Spleen (tissue), 7 donors: ENCODE results near the gene PADI6.

Source experiments
- CTCF ChIP-seq, 11 experiments: fragments of 200-600 bp in 7 of 11; fragments of 450-650 bp in 4 of 11; sonication (generic) in 4 of 11; IDR thresholded peaks in 8 of 11; conservative IDR thresholded peaks in 3 of 11; 1 replicate in 7 of 11; 2 replicates in 4 of 11; pipeline versions ENCODE4 v1.4.0 to v1.8.0; 2016 to 2021; ENCODE audit warnings: antibody characterized with exemption in 11 of 11, inconsistent platforms in 4 of 11, mild to moderate bottlenecking in 1 of 11
- POLR2A ChIP-seq, 3 donors: fragments of 450-650 bp; IDR thresholded peaks; one replicate each; pipeline ENCODE4 v1.5.1; 2017; ENCODE audit warnings: antibody characterized with exemption in 3 of 3, mild to moderate bottlenecking in 1 of 3
- POLR2AphosphoS5 ChIP-seq, 3 donors: sonication (generic); formaldehyde crosslinking; IDR thresholded peaks; one replicate each; pipeline ENCODE4 v1.5.1; 2017; ENCODE audit warnings: antibody characterized with exemption in 3 of 3
- donor health status: DM: no; HTN: no; CAD: no; lungs with moderate emphysema.
- donor health status: DM: no; HTN: no; CAD: no.
- donor health status: DM: no; HTN: no; CAD: no.

- TF ChIP-seq CTCF (IDR thresholded peaks at IDR 0.05 in 8 of 11, conservative IDR thresholded peaks at IDR 0.05 in 3 of 11) (no peak), POLR2AphosphoS5 (IDR thresholded peaks at IDR 0.05) (no peak), POLR2A (IDR thresholded peaks at IDR 0.05) (no peak)
Measured at GRCh38 chr1:17440827-17441168, 68.8 kb downstream of the PADI6 start.
